Stimulated activated CD4-positive, alpha-beta T cell treated with anti-CD3 and anti-CD28 coated beads, TNF-alpha, amount 100 ng/mL, for 48 hours (primary cell): ENCODE results near the gene FBXL2.
"Not testable (repeated sequence)": the region's sequence is repeated elsewhere in the genome, so short reads cannot be mapped to it uniquely, and the experiment has no call there.

Source experiments
- DNase-seq, 3 donors: peaks; one replicate each; pipeline ENCODE4 v3.0.0-alpha.2; 2020; ENCODE audit warnings: low read depth in 3 of 3

FBXL2 gene

GRCh38 chr3:33315826-33316225 is 38.6 kb downstream of the FBXL2 start:
- DNase-seq: no peak

GRCh38 chr3:33317963-33318709 is 40.9 kb downstream of the FBXL2 start:
- DNase-seq: no peak

DNA sequence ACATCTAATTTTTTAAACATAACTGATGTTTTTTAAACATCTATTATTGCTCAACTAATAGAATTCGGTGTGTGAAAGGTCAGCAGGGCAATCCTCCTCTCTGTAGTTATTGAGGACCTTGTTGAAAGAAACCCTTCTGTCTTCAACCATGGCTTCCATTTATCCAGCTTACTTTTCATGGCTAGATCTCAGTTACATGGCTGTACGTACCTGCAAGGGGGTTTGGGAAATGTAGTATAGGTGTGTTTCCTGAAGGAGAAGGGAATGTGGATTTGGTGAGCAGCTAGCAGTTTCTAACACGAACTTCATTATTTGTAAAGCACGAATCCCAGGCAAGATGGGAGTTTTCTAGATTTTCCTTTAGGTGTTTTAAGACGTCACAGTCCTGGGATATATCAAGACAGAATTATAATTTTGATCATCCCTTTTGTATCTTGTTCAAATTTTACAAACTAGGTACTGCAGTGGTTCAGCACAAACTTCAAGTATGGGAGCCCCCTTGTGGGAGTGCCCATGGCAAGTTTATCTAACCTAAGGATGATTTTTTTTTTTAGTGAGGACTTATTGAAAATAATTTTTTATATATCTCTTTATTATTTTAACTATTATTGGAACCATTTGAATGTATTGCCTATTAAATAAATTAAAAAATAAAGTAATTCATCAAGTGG is 41.6 kb downstream of the FBXL2 start:
- DNase-seq: no peak

- no peak for DNase-seq
These were observed 45.2 kb downstream of the FBXL2 start for GRCh38 chr3:33322412-33322811.

DNA sequence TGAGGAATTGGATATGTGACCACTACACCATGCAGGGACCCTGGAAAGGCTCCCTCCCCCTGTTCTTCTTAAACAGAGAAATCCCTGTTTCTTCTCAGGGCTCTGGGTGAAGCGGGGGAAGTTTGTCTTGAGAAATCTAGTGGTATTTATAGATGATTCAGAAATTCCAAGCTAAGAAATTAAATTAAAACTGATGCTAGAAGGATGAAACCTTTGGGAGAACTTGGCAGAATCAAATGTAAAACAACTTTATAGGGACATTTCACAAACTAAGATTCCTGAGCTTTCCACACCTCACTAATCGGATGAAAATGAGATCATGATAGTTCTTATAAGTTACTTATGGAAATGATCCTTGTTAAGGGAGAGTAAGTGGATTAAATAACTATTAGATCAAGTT is 54.2 kb downstream of the FBXL2 start:
- DNase-seq: no peak

DNA sequence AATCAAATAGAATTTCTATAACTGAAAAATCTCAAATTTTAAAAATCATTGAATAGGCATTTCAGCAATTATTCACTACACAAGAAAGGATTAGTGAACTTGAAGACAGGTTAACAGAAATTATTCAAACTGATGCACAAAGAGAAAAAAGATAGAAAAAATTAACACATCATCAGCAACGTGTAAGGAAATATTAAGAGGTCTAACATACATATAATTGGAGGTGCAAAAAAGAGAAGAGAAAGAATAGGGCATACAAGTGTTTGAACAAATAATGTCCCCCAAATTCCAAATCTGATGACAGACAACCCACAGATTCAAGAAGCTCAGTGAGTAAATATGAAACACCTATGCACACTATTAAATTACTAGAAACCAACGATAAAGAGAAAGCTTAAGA is 57.1 kb downstream of the FBXL2 start:
- no peak for DNase-seq

DNA sequence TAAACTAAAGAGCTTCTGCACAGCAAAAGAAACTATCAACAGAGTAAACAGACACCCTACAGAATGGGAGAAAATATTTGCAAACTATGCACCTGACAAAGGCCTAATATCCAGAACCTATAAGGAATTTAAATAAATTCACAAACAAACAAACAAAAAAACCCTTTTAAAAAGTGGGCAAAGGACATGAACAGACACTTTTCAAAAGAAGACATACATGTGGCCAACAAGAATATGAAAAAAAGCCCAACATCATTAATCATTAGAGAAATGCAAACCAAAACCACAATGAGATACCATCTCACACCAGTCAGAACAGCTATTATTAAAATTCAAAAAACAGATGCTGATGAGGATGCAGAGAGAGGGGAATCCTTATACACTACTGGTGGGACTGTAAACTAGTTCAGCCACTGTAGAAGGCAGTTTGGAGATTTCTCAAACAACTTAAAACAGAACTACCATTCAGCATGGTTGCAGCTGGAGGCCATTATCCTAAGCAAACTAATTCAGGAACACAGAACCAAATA is 61.8 kb downstream of the FBXL2 start:
- not testable (repeated sequence) for DNase-seq

GRCh38 chr3:33339758-33340157 is 62.5 kb downstream of the FBXL2 start:
- no peak for DNase-seq

- DNase-seq: no peak
These were observed 78.4 kb downstream of the FBXL2 start for GRCh38 chr3:33355611-33356010.

- DNase-seq: no peak
These were observed 81.0 kb downstream of the FBXL2 start for GRCh38 chr3:33358172-33358781.

GRCh38 chr3:33360136-33360825 is 83.0 kb downstream of the FBXL2 start:
- DNase-seq: no peak

GRCh38 chr3:33363113-33363800 is 86.0 kb downstream of the FBXL2 start:
- no peak for DNase-seq

DNA sequence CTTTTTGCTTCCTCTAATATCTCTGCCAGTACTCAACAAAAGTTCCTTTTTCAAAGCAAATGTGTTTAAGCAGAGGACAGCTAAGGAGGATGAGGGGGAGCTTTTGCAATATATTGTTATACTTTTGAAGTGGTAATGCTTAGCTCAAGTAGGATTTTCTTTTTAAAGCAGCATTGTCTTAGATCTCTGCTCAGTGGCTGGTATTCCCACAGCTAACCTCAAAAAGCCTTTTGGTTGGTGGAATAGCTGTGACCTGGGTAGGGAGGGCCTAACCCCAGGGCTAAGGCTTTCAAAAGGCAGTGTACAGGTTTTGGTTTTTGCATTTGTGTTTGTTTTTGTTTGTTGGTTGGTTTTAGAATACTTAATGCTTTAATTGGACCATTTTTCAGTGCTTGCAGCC is 86.8 kb downstream of the FBXL2 start:
- no peak for DNase-seq

DNA sequence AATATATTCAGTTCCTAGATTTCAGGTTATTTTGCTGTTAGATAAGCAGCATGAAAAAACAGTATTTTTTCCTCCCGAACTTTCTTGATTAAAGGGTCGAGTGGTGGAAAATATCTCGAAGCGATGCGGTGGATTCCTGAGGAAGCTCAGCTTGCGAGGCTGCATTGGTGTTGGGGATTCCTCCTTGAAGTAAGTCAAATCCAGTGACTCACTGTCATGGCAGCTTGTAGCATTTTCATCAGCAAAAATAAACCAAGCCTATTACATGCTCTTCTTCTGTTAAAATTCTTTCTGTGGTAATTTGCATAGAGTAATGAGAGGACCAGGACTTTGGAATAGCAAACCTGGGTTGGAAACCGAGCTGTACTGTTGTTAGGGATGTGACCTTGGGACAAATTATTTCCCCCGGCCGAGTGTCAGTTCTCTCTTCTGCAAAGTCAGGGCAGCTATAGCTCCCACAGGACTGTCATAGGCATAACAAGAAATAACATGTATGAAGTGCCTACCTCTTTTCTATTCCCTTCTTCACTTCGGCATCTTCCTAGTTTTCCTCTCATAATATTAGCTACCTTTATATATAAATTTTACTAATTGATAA is 87.4 kb downstream of the FBXL2 start:
- no peak for DNase-seq

GRCh38 chr3:33372218-33373081 is 95.2 kb downstream of the FBXL2 start:
- peak in 2 of 3 donors; percentile 15 to 22 for DNase-seq

- DNase-seq: no peak
These were observed 95.8 kb downstream of the FBXL2 start for GRCh38 chr3:33373082-33373437.

- DNase-seq: no peak
These were observed 100.2 kb downstream of the FBXL2 start for GRCh38 chr3:33377489-33377888.

- no peak for DNase-seq
These were observed 100.7 kb downstream of the FBXL2 start for GRCh38 chr3:33377931-33378330.

DNA sequence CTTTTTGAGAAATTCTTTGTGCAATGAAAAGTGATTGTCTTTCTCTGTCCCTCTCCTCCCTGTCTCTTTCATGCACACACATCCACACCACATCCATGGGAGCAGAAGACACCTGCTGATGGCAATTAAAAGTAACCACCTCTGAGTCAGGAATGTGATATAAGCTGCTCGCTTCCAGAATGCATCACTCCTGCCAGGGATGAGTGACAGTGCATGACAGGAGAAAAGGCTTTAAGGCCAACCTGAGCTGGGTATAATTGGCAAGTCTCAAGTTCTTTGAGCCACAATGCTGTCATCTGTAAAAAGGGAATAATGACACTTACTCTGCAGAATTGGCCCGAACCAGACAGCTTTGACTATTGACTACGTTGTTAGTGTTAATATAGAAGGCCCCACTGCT is 103.4 kb downstream of the FBXL2 start:
- DNase-seq: no peak

GRCh38 chr3:33383951-33384350 is 106.7 kb downstream of the FBXL2 start:
- no peak for DNase-seq
